ENCODE measurements around the gene STOML2. TPM values are rescaled to one million over a fixed set of nuclear protein-coding genes. Genes with fewer than 3 reads are reported as not detected.

The STOML2 gene
- total RNA-seq, 1 experiment from 2014 or later: 192 TPM

- Histone ChIP-seq H3T11ph (ENCODE audit: low read length) (no peak overlapping the region), H3K4me1 (ENCODE audit: insufficient read depth, low read length) (0 out of 2 replicates have a peak, but pooled peaks cover 2% of the 10 kb centered on the region), H3K23ac (ENCODE audit: insufficient read length, low read depth, low read length) (no peak overlapping the region), H3K79me1 (ENCODE audit: insufficient read depth, low read depth, low read length, poor library complexity, severe bottlenecking) (peaks cover 7% of the 10 kb centered on the region), H2BK12ac (ENCODE audit: insufficient read length, low read depth, low read length) (no peak overlapping the region), H4K8ac (replicated peaks; ENCODE audit: insufficient read length, low read depth, low read length) (no peak overlapping the region), H3K4ac (ENCODE audit: low read depth, low read length) (no peak overlapping the region), H3K14ac (ENCODE audit: insufficient read depth, low read length) (peak overlapping the region; percentile 60), H2AK5ac (ENCODE audit: insufficient read length, low read length) (no peak overlapping the region), H3K18ac (ENCODE audit: insufficient read length, low read depth, low read length) (peak overlapping the region; percentile 43), H4K5ac (ENCODE audit: insufficient read length, low read depth, low read length) (no peak overlapping the region), H4K20me1 (ENCODE audit: control insufficient read depth, insufficient read depth, insufficient read length) (no peaks in the 10 kb centered on the region), H2BK120ac (ENCODE audit: low read depth, low read length, poor library complexity, severe bottlenecking) (no peak overlapping the region), H3K9ac (ENCODE audit: extremely low read depth, insufficient read length, low read length) (peak overlapping the region; percentile 93), H3K27me3 (ENCODE audit: insufficient read depth, low read length) (no peaks in the 10 kb centered on the region), H3K27ac (ENCODE audit: insufficient read length, low read depth, low read length) (no peak overlapping the region), H3K4me2 (ENCODE audit: insufficient read depth, insufficient read length, low read length) (peak overlapping the region; percentile 86), H3K56ac (ENCODE audit: insufficient read length, low read depth, low read length) (no peak overlapping the region), H2BK5ac (ENCODE audit: insufficient read length, low read length) (no peak overlapping the region), H3K9me3 (ENCODE audit: control insufficient read depth, low read depth, low read length) (no peaks in the 10 kb centered on the region), H2BK20ac (ENCODE audit: low read depth, low read length, poor library complexity, severe bottlenecking) (no peak overlapping the region), H3K23me2 (ENCODE audit: insufficient read length, low read depth, low read length, poor library complexity, severe bottlenecking) (peaks cover 11% of the 10 kb centered on the region), H4K91ac (ENCODE audit: insufficient read length, low read depth, low read length) (no peak overlapping the region), H3K79me2 (ENCODE audit: insufficient read depth, low read length) (peaks cover 10% of the 10 kb centered on the region; the same call in 1 of the 2 replicates), H2AFZ (ENCODE audit: low read length) (no peak overlapping the region), H2BK15ac (ENCODE audit: low read depth, low read length) (no peak overlapping the region)
- no peaks in the 10 kb centered on the region for H3K9me3 Mint-ChIP-seq
- peaks cover 12 to 17% of the 10 kb centered on the region in 2 experiments for H3K4me1 Mint-ChIP-seq
- no peak for TF ChIP-seq CTCF (conservative IDR thresholded peaks at IDR 0.05)
- no peaks in the 10 kb centered on the region for H3K27me3 Mint-ChIP-seq (ENCODE audit: low read depth)
- no peak for DNase-seq
- peak overlapping the region; percentile 90 to 94 for H3K4me3 Mint-ChIP-seq
- H3K36me3 Mint-ChIP-seq (ENCODE audit: insufficient read depth in 1 of 3, low read depth in 3 of 3): peaks cover 28 to 45% (median 42%) of the 10 kb centered on the region in 3 experiments; a peak in 6 of 7 replicates
- WGBS (ENCODE audit: extremely low coverage, insufficient read length, low lambda C conversion rate): no CpG with 5 or more reads among the region's 10 CpGs
- peak overlapping the region in 2 of 3 experiments; percentile 79 to 83; a peak in 5 of 7 replicates for H3K27ac Mint-ChIP-seq
Measured at GRCh38 chr9:35079041-35079425, 23.9 kb downstream of the STOML2 start.

Data from H9 (cell line).